ENCODE results near the gene SLC16A11. TPM values are rescaled to one million over a fixed set of nuclear protein-coding genes. Genes with fewer than 3 reads are reported as not detected.

Gene SLC16A11
- total and polyA plus RNA-seq, 9 of the 15 experiments (the other 6 are each of a cell fraction or from before 2014, with no cell fraction given) = not detected

DNA sequence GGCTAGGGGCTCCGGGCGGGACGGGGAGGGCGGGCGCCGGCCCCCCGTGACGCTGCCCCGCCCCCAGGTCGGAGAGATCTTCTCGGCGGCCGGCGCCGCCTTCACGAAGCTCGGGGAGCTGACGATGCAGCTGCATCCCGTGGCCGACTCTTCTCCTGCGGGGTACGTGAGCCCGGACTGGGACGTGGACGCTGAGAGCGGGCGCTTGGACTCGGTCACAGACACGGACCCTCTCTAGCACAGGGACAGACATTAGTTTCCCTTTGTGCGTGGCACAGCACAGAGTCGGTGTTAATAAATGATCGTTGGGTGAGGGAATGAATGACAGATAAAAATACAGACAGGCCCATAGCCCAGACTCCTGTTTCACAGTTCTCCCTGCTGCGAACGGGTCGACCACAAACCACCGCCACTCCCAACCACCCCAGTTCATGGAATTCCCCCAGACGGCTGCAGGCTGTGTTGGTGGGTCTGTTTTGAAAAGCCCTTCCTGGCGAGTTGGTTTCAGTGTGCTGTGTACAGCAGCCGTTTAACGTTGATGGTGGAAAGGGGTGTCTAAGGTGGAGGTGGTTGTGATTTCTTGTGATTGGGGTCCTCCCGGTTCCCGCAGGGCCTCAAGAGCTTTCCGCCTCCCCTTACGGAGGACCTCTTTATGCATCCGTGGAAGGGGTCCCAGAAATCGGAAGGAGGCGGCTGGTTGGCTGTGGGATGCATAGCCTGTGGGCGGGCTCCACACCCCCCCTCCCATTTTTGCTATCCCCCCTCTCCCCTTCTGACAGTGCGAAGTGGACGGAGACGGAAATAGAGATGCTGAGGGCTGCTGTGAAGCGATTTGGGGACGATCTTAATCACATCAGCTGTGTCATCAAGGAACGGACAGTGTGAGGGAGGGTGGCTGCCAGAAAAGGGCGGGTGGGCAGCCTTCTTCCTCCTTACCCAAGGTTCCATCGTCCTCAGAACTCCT lies 28.6 kb downstream of the SLC16A11 start (continued):
- no peak for TF ChIP-seq SNRNP70 (optimal IDR thresholded peaks at IDR 0.05; ENCODE audit: low read depth, low read length)
- TF ChIP-seq ARID1B (IDR thresholded peaks at IDR 0.05) = no peak
- TF ChIP-seq, protein P1, sequence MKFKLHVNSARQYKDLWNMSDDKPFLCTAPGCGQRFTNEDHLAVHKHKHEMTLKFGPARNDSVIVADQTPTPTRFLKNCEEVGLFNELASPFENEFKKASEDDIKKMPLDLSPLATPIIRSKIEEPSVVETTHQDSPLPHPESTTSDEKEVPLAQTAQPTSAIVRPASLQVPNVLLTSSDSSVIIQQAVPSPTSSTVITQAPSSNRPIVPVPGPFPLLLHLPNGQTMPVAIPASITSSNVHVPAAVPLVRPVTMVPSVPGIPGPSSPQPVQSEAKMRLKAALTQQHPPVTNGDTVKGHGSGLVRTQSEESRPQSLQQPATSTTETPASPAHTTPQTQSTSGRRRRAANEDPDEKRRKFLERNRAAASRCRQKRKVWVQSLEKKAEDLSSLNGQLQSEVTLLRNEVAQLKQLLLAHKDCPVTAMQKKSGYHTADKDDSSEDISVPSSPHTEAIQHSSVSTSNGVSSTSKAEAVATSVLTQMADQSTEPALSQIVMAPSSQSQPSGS (CRISPR knock-in tag; IDR thresholded peaks at IDR 0.05) = no peak
- no peak for TF ChIP-seq FOS (IDR thresholded peaks at IDR 0.05; ENCODE audit: extremely low read depth, insufficient read length)
- TF ChIP-seq TRIM24 (IDR thresholded peaks at IDR 0.05) = no peak
- no peak for TF ChIP-seq ZBTB1 (CRISPR knock-in tag; IDR thresholded peaks at IDR 0.05; ENCODE audit: borderline replicate concordance, low read depth)
- TF ChIP-seq USF1 (CRISPR knock-in tag; IDR thresholded peaks at IDR 0.05) = no peak
- TF ChIP-seq FOXJ2 (tag; IDR thresholded peaks at IDR 0.05) = no peak
- TF ChIP-seq E2F5 (CRISPR knock-in tag; IDR thresholded peaks at IDR 0.05) = no peak
- TF ChIP-seq CHD1 (IDR thresholded peaks at IDR 0.05; ENCODE audit: low read length) = no peak
- no peak for TF ChIP-seq RBBP5 (IDR thresholded peaks at IDR 0.05; ENCODE audit: borderline replicate concordance, insufficient read depth, low read length, poor library complexity, severe bottlenecking)
- no peak for TF ChIP-seq HNRNPK (IDR thresholded peaks at IDR 0.05; ENCODE audit: low read depth, low read length, poor library complexity, severe bottlenecking)
- TF ChIP-seq ZFX (CRISPR knock-in tag; IDR thresholded peaks at IDR 0.05) = peak; percentile 25; the same call in 1 of the 2 replicates
- no peak for TF ChIP-seq ZNF668 (CRISPR knock-in tag; IDR thresholded peaks at IDR 0.05)
- no peak for TF ChIP-seq FOXM1 (IDR thresholded peaks at IDR 0.05; ENCODE audit: low read depth)
- TF ChIP-seq FOXM1 (CRISPR knock-in tag; IDR thresholded peaks at IDR 0.05; ENCODE audit: low read depth) = no peak
- no peak for TF ChIP-seq IFI16 (CRISPR knock-in tag; IDR thresholded peaks at IDR 0.05)
- TF ChIP-seq, protein P2, sequence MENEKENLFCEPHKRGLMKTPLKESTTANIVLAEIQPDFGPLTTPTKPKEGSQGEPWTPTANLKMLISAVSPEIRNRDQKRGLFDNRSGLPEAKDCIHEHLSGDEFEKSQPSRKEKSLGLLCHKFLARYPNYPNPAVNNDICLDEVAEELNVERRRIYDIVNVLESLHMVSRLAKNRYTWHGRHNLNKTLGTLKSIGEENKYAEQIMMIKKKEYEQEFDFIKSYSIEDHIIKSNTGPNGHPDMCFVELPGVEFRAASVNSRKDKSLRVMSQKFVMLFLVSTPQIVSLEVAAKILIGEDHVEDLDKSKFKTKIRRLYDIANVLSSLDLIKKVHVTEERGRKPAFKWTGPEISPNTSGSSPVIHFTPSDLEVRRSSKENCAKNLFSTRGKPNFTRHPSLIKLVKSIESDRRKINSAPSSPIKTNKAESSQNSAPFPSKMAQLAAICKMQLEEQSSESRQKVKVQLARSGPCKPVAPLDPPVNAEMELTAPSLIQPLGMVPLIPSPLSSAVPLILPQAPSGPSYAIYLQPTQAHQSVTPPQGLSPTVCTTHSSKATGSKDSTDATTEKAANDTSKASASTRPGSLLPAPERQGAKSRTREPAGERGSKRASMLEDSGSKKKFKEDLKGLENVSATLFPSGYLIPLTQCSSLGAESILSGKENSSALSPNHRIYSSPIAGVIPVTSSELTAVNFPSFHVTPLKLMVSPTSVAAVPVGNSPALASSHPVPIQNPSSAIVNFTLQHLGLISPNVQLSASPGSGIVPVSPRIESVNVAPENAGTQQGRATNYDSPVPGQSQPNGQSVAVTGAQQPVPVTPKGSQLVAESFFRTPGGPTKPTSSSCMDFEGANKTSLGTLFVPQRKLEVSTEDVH (IDR thresholded peaks at IDR 0.05; ENCODE audit: low read depth, partially characterized antibody) = no peak
- no peak for TF ChIP-seq POU5F1 (IDR thresholded peaks at IDR 0.05; ENCODE audit: borderline replicate concordance, low read depth, low read length, partially characterized antibody)
- no peak for TF ChIP-seq ZZZ3 (IDR thresholded peaks at IDR 0.05)
- no peak for TF ChIP-seq U2AF2 (optimal IDR thresholded peaks at IDR 0.05; ENCODE audit: low read depth, low read length)
- no peak for TF ChIP-seq RHOXF2B (CRISPR knock-in tag; conservative IDR thresholded peaks at IDR 0.05)
